SU-DHL-6 (cell line): ENCODE data around the gene IL32.

Source experiments
- CTCF ChIP-seq: fragments of 200-600 bp; sonication (generic); IDR thresholded peaks from one replicate; pipeline ENCODE4 v1.5.1; 2017; ENCODE audit warnings: antibody characterized with exemption, mild to moderate bottlenecking, low read length, moderate library complexity; ENCODE audit not compliant: insufficient read depth, poor library complexity, severe bottlenecking
- EZH2phosphoT487 ChIP-seq: fragments of 200-600 bp; sonication (generic), shearing (Covaris generic); conservative IDR thresholded peaks from 2 replicates; pipeline ENCODE4 v1.6.1; 2018; ENCODE audit warnings: mild to moderate bottlenecking, antibody characterized with exemption, low read length, moderate library complexity, mixed read lengths

DNA sequence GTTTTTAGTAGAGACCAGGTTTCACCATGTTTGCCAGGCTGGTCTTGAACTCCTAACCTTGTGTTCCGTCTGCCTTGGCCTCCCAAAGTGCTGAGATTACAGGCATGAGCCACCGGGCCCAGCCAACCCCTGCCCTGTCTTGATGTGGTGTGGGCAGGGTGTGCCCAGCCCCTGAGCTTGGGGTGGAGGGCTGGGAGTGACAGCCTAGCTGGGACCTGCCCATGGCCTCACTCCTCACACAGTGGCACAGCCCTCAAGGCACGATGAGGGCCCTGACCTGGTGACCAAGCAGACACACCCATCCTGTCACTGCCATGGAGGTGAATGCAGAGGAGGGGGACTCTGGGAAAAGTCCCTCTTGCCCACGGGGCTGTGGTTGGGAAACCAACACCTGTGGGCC, 3.0 kb downstream of the IL32 start:
- TF ChIP-seq CTCF (no peak), EZH2phosphoT487 (no peak)
